Dermis blood vessel endothelial cell (primary cell): Measurements from ENCODE around the gene NCOA1. TPM values are rescaled to one million over a fixed set of nuclear protein-coding genes. Genes with fewer than 3 reads are reported as not detected.
A peak's percentile ranks its signal among the peaks of the same experiment; 100 is the strongest.

ENCODE experiments used
- DNase-seq: peaks from one replicate; pipeline ENCODE4 v3.0.0; 2010
- total RNA-seq: library from RNA; depleted of rRNA; stranded (reverse); fragments of >200 nt; gene quantifications from 2 replicates; pipeline ENCODE4 v1.2.3, GENCODE V29; 2014

The NCOA1 gene
- total RNA-seq, 1 donor from 2014 or later, result 12.8 TPM

DNA sequence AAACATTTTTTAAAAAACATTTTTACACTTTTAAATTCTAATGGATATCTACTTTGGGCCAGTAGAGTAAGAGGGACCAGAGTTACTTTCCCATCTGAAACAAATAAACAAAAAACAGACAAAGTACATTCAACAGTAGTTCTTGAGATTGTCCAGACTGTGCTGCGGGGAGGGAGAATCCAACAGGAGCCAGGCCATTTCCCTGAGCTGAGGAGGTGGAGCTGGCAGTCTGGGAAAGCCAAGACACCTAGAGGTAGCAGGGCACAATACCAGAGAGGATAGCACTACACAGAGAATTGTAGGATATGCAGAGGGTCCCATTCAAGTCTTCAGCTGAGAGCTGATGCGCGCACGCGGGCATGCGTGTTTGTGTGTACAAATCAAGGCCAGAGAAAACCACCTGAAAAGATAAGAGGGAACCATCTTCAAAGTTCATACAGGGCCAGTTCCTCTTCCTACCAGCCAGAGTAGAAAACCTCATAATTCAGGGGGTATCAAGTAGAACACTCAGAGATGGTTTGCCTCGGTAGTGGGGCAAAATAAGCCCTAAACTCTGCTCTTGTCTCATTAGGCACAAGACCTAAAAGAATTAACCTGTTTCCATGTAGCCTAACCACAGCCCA, 258.1 kb downstream of the NCOA1 start:
- DNase-seq, result no peak

DNA sequence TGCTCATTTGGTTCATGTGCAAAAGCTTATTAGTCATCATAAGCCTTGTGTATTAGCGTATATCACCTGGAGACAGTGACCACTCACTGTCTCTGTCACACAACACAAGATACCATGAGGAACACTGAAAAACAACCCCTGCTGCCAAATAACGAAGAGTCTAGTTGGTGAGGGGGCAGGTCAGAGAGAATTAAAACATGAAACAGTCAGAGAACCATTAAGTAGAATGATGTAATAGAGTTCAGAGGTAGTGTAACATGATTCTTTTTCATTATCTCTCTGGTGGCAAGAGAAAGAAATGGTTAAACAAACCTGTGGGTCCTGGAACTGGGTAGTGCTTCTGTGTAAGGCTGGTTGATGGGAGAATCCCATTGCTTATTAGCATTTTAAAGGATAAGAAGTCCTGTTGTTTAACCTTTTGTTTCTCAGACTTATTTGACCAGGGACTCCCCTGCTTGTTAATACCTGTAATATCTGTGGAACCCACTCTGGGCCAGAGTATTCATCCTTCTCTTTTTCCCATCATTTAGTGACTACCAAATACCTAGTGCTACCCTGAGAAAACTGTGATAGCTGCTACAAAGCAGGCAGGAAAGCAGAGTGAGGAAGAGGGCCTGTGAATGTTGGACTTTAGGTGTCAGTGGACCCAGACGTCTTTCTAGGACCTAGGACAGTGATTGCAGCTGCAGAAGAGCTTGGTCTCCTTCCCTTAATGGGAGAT, 264.1 kb downstream of the NCOA1 start:
- DNase-seq, result no peak

DNA sequence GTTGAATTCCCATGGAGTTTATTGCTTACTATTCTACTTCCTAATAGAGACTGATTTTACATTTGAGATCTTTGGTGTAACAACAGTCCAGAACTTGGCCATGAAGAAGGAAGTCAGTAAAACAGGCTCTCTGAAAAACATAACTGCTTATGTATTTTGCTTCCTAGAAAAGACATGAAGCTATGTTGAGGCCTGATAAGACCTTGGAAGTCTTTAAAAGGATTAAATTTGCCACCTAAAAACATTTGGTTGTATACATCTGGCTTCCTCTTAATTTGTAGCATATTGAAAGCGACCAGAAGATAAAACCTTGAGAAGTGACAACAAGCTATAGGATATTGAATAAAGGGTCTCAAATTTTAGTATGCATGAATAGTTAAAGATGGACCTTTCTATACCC, 265.7 kb downstream of the NCOA1 start:
- no peak for DNase-seq

DNA sequence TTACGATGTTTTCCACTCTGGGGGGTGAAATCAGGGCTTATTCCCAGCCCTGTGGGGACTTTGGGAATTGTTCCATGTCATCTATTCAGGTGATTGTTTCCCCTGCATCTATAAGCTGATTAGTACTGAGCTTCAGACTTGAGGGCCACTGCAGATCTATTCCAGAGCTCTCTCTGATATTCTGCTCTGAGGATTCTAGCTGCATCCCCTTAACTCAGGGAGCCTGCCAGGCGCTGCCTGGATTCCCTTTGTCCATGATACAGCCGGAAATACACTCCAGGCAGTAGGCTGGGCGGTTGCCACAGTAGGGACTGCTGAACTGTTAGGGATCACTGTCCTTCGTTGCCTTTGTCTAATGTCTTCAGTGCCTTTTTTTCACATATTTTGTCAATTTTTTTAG, 270.8 kb downstream of the NCOA1 start:
- DNase-seq, result no peak

DNA sequence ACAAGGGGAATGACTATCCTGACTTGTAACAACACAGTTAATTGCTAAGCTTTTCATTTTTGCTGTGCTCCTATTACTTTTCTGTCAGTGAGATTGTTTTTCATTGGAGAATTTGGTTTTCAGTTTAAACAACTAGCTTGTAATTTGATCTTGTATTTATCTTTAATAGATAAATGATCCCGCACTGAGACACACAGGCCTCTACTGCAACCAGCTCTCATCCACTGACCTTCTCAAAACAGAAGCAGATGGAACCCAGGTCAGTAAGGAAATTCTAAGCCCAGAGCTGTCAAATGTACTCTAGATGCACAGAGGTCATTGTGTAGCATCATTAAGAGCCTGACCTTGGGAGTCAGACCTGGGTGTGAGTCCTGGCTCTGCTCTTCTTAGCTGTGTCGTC, 271.5 kb downstream of the NCOA1 start:
- no peak for DNase-seq

DNA sequence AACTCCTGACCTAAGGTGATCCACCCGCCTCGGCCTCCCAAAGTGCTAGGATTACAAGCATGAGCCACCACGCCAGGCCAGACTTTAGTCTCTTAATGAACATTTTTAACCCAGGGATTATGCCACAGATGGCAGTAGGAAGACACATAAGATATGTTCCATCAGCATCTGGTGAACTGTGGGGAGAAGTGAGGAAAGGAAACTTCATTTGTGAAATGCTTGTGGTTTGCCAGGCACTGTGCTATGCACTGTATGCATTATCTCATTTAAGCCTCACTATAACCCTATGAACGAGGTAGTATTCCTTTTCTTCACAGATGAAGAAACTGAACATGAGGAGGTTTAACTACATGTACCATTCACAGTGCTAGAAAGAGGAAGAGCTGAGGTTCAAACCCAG, 272.8 kb downstream of the NCOA1 start:
- DNase-seq, result no peak

DNA sequence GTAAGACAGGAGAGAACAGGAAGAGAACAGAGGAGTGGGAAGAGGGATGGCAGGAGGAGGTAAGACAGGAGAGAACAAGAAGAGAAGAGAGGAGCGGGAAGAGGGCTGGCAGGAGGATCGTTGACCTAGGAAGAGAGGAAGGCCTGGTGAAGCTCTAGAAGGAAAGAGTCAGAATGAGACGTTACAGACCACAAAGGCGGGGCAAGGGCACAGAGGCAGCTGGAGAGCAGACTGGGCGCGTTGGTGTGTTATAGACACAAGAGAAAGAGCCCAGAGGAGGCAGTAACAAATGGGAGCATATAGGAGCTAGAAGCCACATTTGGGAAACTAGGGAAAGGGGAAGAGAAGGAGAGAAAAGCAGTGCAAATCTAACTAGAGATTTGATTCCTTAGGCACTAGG, 275.6 kb downstream of the NCOA1 start:
- no peak for DNase-seq

DNA sequence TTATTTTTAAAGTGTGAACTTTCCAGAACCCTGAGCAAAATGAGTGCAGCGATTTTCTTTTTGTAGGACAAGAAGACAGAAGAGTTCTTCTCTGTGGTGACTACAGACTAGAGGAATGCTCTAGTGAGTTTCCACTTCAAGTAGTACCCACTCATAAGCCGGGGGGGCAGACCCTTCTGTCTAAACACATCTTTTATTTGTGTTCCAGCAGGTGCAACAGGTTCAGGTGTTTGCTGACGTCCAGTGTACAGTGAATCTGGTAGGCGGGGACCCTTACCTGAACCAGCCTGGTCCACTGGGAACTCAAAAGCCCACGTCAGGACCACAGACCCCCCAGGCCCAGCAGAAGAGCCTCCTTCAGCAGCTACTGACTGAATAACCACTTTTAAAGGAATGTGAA, 277.0 kb downstream of the NCOA1 start:
- DNase-seq, result no peak

DNA sequence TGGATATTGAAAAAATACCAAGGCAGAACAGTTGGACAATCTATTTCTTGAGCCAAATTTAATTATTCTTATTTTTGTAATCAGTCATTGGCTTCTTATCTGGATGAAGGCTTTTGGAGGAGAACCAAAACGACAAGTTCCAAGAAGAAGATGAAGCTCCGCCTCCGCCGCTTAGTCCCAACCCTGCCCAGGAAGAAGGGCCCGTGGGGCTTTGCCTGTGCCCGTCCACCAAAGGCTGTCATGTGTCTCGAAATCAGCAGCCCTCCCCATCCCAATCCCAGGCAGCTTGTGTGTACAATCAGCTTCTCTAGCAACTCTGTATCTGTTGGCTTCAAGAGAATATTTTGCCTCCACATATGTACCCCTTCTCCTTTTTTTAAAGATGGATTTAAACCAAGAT, 277.5 kb downstream of the NCOA1 start:
- DNase-seq, result no peak

DNA sequence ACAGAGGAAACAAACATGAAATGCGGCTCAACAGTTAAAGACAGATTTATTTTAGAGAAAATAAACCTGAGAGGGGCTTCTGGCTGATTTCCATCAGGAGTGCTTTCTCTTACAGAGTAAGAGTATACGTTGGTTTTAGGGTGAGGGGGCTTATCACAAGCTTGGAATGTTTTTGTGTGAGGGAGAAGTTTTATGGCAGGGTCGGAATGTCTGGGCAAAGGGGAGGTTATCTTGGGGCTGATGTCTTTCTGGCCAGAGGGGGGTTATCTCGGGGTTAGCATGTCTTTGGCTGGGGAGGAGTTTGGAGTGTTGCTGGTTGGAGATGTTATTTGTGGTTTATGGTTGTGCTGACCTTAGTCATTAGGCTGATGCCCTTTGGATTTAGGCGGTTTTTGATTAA, 280.0 kb downstream of the NCOA1 start:
- DNase-seq, result no peak

DNA sequence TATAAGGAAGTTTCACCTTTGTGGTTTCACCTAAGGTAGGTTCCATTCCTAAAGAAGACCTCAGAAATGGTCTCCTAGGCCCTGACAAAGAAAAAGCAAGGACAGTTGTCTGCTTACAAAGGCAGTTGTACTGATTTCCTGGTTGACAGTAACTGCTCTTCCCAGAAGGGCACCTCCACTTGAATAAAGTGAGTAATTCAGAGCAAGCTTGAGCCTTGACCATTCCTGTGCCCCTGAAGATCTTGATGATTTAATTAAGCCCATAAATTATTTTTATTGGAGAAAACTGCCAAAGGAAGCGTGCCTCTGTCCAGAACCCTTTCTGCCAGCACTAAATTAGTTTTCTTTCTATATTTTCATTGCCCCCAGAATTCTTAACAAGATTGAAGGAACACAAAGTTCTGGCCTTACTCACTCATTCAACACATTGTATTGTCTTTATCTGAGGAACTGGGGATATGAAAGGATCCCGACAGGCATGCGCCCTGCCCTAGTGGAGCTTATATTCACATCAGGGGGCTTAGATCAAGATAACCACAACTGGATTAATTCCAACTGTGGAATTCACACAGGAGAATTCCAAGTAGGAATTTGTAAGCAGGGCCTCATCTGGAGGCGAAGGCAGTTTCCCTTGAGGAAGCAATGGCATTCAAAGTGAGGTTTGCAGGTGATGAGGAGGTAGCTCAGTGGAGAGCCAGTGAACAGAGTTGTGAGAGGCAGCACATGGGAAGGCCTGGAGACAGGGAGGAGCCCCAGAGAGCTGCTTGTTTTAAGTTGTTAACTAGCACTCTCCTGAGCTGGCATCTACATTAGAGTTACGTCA, 280.9 kb downstream of the NCOA1 start:
- DNase-seq, result no peak

DNA sequence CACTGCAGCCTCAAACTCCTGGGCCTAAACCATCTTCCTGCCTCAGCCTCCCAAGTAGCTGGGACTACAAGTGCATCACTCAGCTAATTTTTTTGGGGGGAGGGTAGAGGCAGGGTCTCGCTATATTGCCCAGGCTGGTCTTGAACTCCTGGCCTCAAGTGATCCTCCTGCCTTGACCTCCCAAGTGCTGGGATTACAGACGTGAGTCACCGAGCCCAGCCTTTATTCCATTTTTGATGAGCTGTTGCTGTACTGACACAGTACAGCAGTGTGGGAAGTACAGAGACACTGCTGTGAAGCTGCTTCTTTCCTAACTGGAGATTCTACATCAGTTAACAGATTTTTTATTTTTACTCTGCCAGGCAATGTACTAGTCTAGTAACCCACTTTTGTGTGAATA, 283.3 kb downstream of the NCOA1 start:
- DNase-seq, result no peak

DNA sequence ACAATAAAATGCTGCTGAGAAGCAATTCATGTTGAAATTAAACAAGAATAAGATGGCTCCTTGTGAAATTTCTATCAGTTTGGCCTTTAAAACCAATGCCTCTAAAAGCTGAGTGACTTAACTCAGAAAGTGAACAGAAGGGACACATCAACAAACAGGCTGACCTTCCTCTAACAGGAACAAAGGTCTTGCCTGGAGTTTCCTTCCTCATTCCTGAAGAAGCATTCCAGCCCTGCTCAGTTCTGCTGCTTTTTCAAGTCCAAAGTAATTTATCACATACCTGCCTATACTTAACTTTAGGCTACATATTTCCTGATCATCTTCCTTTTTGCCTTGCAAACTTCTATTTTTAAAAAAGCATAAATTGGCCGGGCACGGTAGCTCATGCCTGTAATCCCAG, 288.1 kb downstream of the NCOA1 start:
- no peak for DNase-seq

DNA sequence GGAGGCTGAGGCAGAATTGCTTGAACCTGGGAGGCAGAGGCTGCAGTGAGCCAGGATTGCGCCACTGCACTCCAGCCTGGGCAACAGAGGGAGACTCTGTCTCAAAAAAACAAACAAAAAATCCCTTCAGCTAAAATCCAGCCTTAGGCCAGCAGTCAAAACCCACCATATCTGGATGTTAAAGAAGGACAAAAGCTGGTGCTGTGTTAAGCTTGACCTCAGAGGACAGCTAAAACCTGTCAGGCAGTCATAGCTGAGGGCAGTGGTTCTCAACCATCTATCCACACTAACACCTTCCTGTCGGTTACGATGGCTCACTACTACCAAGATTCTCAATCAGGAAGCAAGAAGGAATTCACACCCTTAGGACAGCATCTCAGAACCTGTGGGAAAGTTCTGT, 292.6 kb downstream of the NCOA1 start:
- no peak for DNase-seq

DNA sequence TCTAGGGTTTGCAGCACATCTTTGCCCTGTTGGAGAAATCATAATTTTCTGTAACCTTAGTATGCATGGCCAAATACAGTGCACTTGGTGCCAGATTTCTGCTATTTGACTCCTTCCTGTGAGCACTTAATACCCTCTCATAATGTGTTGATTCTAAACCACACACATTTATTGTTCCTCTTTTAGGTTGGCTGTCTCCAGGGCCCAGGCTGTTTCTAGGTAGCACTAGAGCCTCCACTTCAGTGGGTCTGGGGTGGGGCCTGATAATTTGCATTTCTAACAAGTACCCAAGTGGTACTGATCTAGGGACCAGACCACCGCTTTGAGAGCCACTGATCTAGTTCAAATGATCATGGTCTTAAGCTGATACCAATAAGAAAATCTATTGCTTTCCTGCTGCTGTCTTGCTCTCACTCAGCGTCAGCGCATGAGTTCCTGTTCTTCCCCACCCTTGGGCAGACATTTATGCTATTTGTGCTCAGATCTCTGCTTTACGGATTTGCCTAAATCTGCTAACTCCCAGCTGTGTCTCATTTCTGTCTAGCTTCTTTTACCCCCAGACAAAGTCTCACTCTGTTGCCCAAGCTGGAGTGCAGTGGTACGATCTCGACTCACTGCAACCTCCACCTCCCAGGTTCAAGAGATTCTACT, 294.7 kb downstream of the NCOA1 start:
- DNase-seq, result no peak

DNA sequence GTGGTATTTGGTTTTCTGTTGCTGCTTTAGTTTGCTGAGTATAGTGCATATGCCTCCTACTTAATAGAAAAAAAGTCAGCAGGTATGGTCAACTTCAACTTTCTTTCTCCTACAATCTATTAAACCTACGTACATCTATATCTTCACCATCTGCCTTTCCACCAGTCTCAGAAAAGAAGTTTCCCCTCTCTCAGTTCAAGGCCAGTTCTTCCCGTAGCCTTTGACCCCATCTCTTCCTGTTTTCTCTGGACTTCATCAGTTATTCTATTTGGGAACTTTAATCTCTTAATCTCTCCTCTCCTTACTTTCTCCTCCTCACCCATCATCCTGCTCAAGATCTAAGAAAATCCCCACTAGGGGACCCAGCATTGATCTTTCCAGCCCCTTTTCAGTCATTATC, 296.5 kb downstream of the NCOA1 start:
- DNase-seq, result no peak

DNA sequence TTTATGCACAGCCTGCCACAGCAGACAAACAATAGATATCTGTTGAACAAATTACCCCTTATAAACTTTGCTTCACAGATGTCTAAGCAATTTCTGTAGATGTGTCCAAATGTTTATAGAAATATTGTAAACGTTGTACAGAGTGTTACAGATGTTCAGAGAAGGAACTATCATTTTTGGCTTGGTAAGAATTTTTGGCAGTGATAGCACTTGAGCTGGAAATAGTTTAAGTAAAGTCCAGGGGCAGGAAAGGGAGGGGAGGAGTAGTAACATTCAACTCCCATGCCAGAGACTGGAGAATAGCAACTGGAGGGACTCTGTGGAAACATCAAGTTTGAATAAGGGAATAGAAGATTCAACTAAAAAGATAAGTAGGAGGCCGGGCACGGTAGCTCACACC, 297.8 kb downstream of the NCOA1 start:
- no peak for DNase-seq

DNA sequence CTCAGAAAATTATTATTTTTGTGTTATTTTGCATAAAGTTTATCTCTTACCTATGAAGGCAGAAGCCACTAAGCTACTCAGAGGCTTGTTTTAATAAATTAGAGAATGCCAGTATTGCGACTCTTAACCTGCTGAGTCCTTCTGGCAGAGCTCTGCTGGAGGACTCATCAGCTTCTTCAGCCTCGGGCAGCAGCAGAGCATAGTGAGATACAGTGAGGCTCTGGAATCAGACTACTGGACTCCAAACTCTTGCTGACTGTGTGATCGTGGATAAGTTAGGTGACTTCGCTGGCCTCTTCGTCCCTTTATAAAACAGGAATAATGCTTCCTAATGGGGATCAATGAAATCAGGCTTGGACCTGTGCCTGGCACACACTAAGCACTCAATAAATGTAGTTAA, 300.4 kb downstream of the NCOA1 start:
- DNase-seq, result no peak

DNA sequence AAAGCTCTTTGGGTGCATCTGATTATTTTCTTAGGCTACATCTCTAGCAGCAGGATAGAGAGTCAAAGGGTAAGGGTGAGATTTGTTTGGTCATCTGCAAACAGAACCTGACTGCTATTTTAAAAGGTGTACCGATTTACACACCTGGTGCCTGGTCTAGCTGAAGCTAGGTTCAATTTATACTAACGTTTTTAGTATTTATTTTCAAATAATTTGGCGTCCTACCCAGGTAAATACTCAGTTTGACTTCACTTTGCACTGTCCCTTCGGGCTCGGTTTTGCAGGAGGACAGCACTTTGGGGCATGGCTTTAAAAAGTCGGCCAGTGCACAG, 301.5 kb downstream of the NCOA1 start:
- no peak for DNase-seq

DNA sequence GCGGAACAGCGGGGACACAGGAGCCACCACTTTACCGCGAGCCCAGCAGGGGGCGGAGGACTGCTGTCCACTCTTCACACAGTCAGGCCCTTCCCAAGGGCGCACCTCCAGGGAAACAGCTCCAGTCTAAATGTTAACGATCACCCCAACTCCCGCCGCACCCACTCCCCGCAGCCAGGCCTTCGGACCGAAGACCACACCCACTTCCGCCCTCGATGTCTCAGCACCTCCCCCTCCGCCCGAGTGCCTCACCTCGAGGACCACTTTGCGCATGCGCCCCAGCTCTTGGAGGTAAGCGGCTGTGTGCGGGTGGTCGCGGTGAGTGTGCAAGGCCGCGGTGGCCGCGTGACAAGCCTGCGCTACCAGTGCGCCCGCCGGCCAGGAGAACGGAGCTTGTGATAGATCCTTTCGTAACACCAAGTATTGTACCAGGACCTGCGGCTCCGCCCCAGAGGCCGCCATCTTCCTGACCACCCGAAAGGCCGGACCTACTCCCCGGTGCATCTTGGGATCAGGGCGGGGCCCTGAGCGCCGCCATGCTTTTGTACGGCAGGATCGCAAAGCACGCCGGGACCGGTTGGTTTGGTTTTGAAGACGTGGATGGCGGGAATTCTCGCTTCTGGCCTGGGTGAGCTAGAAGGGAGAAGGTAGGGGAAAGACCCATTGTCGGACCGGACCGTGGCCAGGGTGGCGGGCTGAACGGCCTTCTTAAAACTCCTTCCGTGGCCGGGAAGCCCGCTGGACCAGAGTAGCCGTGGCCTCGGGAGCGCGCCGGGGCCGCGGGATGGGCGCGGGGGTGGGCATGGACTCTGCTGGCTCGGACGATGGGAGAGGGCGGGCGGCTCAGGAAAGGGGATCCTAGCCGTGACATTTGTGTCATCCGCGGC, 302.1 kb downstream of the NCOA1 start, which contains the start of the genes CENPO and PTRHD1:
TSS of gene CENPO (plus strand) at position 552 of the 887 bp plus-strand sequence. CDS start 495 bp downstream, outside the sequence.
TSS of gene PTRHD1 (minus strand) at position 518 of the 887 bp plus-strand sequence. CDS start at position 504, 14 bp downstream.
- peak; percentile 98 for DNase-seq

DNA sequence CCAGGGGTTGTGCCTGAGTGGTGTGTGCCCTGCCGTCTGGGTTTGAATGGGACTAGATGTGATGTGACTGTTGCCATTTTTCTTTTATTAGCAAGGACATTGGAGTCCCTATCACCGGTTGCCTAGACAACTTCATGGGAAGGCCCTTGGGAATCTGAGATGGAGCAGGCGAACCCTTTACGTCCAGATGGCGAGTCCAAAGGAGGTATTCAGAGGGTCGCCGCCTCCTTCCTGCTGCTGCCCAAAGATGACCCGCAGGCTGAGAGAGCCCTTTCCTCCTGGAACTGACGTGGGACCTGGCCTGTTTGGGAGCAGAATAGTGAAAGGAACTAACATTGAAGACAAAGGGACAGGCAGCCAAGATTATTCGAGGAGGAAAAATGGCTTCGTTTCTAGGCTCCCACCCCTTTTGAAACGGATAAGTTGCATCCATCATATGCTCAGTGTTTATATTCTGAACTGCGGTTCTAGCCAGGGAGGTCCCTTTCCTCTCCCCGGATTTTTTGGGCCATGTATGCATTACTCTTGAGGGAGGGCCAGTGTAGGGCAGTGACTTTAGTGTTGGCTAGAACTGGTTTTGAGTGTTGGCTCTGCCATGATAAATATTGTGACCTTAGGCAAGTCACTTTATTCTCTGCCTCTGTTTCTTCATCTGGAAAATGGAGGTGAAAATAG, 302.8 kb downstream of the NCOA1 start:
- peak; percentile 63 for DNase-seq

DNA sequence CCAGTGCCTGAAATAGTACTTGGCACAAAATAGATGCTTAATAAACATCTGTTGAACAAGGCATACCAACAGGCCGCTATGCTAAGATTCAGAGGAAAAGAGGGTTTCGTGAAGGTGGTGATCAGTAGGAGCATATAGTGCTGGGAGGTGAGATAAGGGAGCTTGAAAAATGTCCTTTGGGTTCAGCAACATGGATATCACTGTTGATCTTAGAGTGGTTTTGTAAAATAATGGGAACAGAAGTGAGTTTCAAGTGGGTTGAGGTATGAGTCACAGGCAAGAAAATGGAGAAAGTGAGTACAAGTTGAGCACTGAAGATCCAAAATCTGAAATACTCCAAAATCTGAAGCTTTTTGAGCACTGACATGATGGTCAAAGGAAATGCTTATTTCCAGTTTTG, 306.6 kb downstream of the NCOA1 start:
- no peak for DNase-seq
